HCT116 (cell line): Measurements from ENCODE around the gene NFAT5. TPM values are rescaled to one million over a fixed set of nuclear protein-coding genes. Genes with fewer than 3 reads are reported as not detected.

Experiments used
- ATAC-seq: fragments of 200-7000 bp; cut with Tn5 transposase; 2 replicates; pipeline ENCODE4 v1.9.1; 2020; ENCODE audit warnings: mild to moderate bottlenecking, moderate library complexity
- BruUV-seq: library from RNA; stranded (reverse); fragments of 400-500 nt; replicated peaks from 2 replicates; lab custom pipeline; 2021; lab: Mats Ljungman, UMichigan
- CTCF ChIA-PET: fragments of 300-600 bp; sonication (Branson Sonifier 250); formaldehyde crosslinking; loops from one replicate; lab custom pipeline; 2021; ENCODE audit warnings: antibody characterized with exemption; lab: Charles Lee
- POLR2A ChIA-PET: fragments of 300-600, 350-600 bp; sonication (Branson Sonifier 250); formaldehyde crosslinking; loops from one replicate; lab custom pipeline; 2021; ENCODE audit warnings: antibody characterized with exemption; lab: Charles Lee
- RAD21 ChIA-PET, 2 experiments: fragments of 300-600 bp; sonication (Branson Sonifier 250); formaldehyde crosslinking; loops; one replicate each; lab custom pipeline; 2023; ENCODE audit warnings: low total read pairs in 2 of 2; ENCODE audit not compliant: uncharacterized antibody in 2 of 2, unreplicated experiment in 2 of 2, low non-redundant PET in 1 of 2; lab: Charles Lee
- DNase-seq: peaks from one replicate; pipeline ENCODE4 v3.0.0-alpha.2; 2010; ENCODE audit warnings: low read depth, low spot score
- H2AFZ ChIP-seq: fragments of 200-600 bp; shearing (Covaris generic), sonication (generic); 2 replicates; pipeline ENCODE4 v1.6.1; 2017; ENCODE audit warnings: low read depth, mixed run types, mixed read lengths, antibody characterized with exemption, low read length; ENCODE audit not compliant: poor library complexity, severe bottlenecking
- H3K27ac ChIP-seq: 2 replicates; pipeline ENCODE4 v1.5.1; 2012; ENCODE audit warnings: low read depth, low read length
- H3K27me3 ChIP-seq: fragments of 200-600 bp; sonication (generic); 2 replicates; pipeline ENCODE4 v1.6.1; 2016; ENCODE audit warnings: mixed run types, low read length, mixed read lengths; ENCODE audit not compliant: insufficient read depth
- H3K36me3 ChIP-seq, 2 experiments: fragments of 200-500 bp in 1 of 2; fragments of 200-600 bp in 1 of 2; sonication (Bioruptor generic) in 1 of 2; sonication (generic) in 1 of 2; 2 replicates each; pipeline versions ENCODE4 v1.5.1 to v1.6.1; 2014 to 2016; ENCODE audit warnings: low read length in 2 of 2, inconsistent platforms in 1 of 2, mixed read lengths in 1 of 2, mixed run types in 1 of 2; ENCODE audit not compliant: insufficient read depth in 2 of 2, control insufficient read depth in 1 of 2
- H3K4me1 ChIP-seq, 2 experiments: fragments of 200-600 bp in 1 of 2; sonication (generic) in 1 of 2; 2 replicates each; pipeline versions ENCODE4 v1.5.1 to v1.6.1; 2012 to 2017; ENCODE audit warnings: low read length in 2 of 2, inconsistent platforms in 1 of 2, mild to moderate bottlenecking in 1 of 2, mixed read lengths in 1 of 2, mixed run types in 1 of 2, moderate library complexity in 1 of 2; ENCODE audit not compliant: insufficient read depth in 2 of 2, control insufficient read depth in 1 of 2
- H3K4me2 ChIP-seq: fragments of 200-600 bp; sonication (generic); 2 replicates; pipeline ENCODE4 v1.6.1; 2017; ENCODE audit warnings: mixed run types, low read length, mixed read lengths
- H3K4me3 ChIP-seq, 2 experiments: fragments of 200-600 bp in 1 of 2; sonication (generic) in 1 of 2; replicated peaks in 1 of 2; 2 replicates each; pipeline ENCODE4 v1.5.1; 2011 to 2016; ENCODE audit warnings: low read length in 2 of 2, control low read depth in 1 of 2, low read depth in 1 of 2, mild to moderate bottlenecking in 1 of 2, mixed read lengths in 1 of 2, mixed run types in 1 of 2
- H3K79me2 ChIP-seq: fragments of 200-600 bp; sonication (generic); 2 replicates; pipeline ENCODE4 v1.6.1; 2017; ENCODE audit warnings: mild to moderate bottlenecking, mixed run types, low read length, moderate library complexity, mixed read lengths; ENCODE audit not compliant: insufficient read depth
- H3K9ac ChIP-seq: fragments of 200-600 bp; sonication (generic); 2 replicates; pipeline ENCODE4 v1.6.1; 2016; ENCODE audit warnings: low read length, mixed read lengths
- H3K9me2 ChIP-seq: fragments of 200-600 bp; sonication (generic), shearing (Covaris generic); 2 replicates; pipeline ENCODE4 v1.6.1; 2017; ENCODE audit warnings: mixed run types, mild to moderate bottlenecking, moderate library complexity; ENCODE audit not compliant: insufficient read depth
- H3K9me3 ChIP-seq, 2 experiments: fragments of 200-500 bp in 1 of 2; fragments of 200-600 bp in 1 of 2; sonication (Bioruptor generic) in 1 of 2; sonication (generic) in 1 of 2; 2 replicates each; pipeline ENCODE4 v1.6.1; 2014 to 2017; ENCODE audit warnings: low read length in 2 of 2, mixed read lengths in 2 of 2, inconsistent platforms in 1 of 2, low read depth in 1 of 2, mild to moderate bottlenecking in 1 of 2, mixed run types in 1 of 2, moderate library complexity in 1 of 2; ENCODE audit not compliant: control insufficient read depth in 1 of 2, insufficient read depth in 1 of 2
- H4K20me1 ChIP-seq: fragments of 200-600 bp; sonication (generic), shearing (Covaris generic); 2 replicates; pipeline ENCODE4 v1.6.1; 2017; ENCODE audit warnings: mixed run types, mild to moderate bottlenecking, moderate library complexity; ENCODE audit not compliant: insufficient read depth
- CEBPB ChIP-seq: IDR thresholded peaks from 2 replicates; pipeline ENCODE4 v1.6.1; 2012; ENCODE audit warnings: low read depth
- EGR1 ChIP-seq: IDR thresholded peaks from 2 replicates; pipeline ENCODE4 v1.6.1; 2012; ENCODE audit warnings: low read depth
- ELF1 ChIP-seq: IDR thresholded peaks from 2 replicates; pipeline ENCODE4 v1.6.1; 2012; ENCODE audit warnings: low read depth, borderline replicate concordance
- EZH2 ChIP-seq: fragments of 200-600 bp; sonication (generic); IDR thresholded peaks from 2 replicates; pipeline ENCODE4 v1.6.1; 2017; ENCODE audit warnings: antibody characterized with exemption, mixed run types
- EZH2phosphoT487 ChIP-seq: fragments of 200-600 bp; IDR thresholded peaks from 2 replicates; pipeline ENCODE4 v1.6.1; 2018; ENCODE audit warnings: antibody characterized with exemption, borderline replicate concordance
- FOSL1 ChIP-seq: IDR thresholded peaks from 2 replicates; pipeline ENCODE4 v1.6.1; 2012; ENCODE audit warnings: low read depth
- JUND ChIP-seq: IDR thresholded peaks from 2 replicates; pipeline ENCODE4 v1.6.1; 2012
- POLR2A ChIP-seq: IDR thresholded peaks from 2 replicates; pipeline ENCODE4 v1.7.0; 2011; ENCODE audit warnings: borderline replicate concordance; ENCODE audit not compliant: insufficient read depth, insufficient read length; ENCODE audit errors: extremely low read depth
- POLR2AphosphoS5 ChIP-seq: IDR thresholded peaks from 2 replicates; pipeline ENCODE4 v1.6.1; 2011; ENCODE audit warnings: mild to moderate bottlenecking, low read depth, low read length, moderate library complexity
- SIN3A ChIP-seq: IDR thresholded peaks from 2 replicates; pipeline ENCODE4 v1.6.1; 2012; ENCODE audit warnings: low read depth
- SP1 ChIP-seq: IDR thresholded peaks from 2 replicates; pipeline ENCODE4 v1.6.1; 2012; ENCODE audit warnings: low read depth
- SRF ChIP-seq: IDR thresholded peaks from 2 replicates; pipeline ENCODE4 v1.6.1; 2012; ENCODE audit warnings: low read depth
- YY1 ChIP-seq: IDR thresholded peaks from 2 replicates; pipeline ENCODE4 v1.6.1; 2011; ENCODE audit warnings: low read length, low read depth, moderate library complexity, mild to moderate bottlenecking; ENCODE audit not compliant: insufficient replicate concordance; ENCODE audit errors: extremely low read depth
- ZFX ChIP-seq: fragments of 450-650 bp; IDR thresholded peaks from 2 replicates; pipeline ENCODE4 v1.6.1; 2017
- ZNF274 ChIP-seq: fragments of 200-500 bp; sonication (Bioruptor generic); IDR thresholded peaks from 2 replicates; pipeline ENCODE4 v1.6.1; 2014; ENCODE audit warnings: mild to moderate bottlenecking, low read depth, low read length, inconsistent platforms
- intact Hi-C: fragments of 100-400 bp; cut with micrococcal nuclease; formaldehyde crosslinking; loops from 2 replicates; pipeline ENCODE4 v1.10.0; 2022
- total RNA-seq: library from RNA; stranded (reverse); gene quantifications from one replicate; pipeline ENCODE4 v1.2.1, GENCODE V29; 2021; ENCODE audit not compliant: unreplicated experiment
- TF ChIP-seq, protein P1 (sequence below): IDR thresholded peaks from 2 replicates; pipeline ENCODE4 v1.6.1; 2011; ENCODE audit warnings: mild to moderate bottlenecking, low read length, moderate library complexity; ENCODE audit not compliant: insufficient replicate concordance; ENCODE audit errors: extremely low read depth
- TF ChIP-seq, protein P2 (sequence below): IDR thresholded peaks from 2 replicates; pipeline ENCODE4 v1.6.1; 2012
- TF ChIP-seq, protein P3 (sequence below): IDR thresholded peaks from 2 replicates; pipeline ENCODE4 v1.6.1; 2012; ENCODE audit warnings: low read depth
- TF ChIP-seq, protein P4 (sequence below): IDR thresholded peaks from 2 replicates; pipeline ENCODE4 v1.6.1; 2012
- TF ChIP-seq, protein P5 (sequence below), 3 experiments: fragments of 200-600 bp in 1 of 3; sonication (generic) in 1 of 3; IDR thresholded peaks in 2 of 3; conservative IDR thresholded peaks in 1 of 3; 2 replicates each; pipeline ENCODE4 v1.5.1; 2012 to 2017; ENCODE audit warnings: low read depth in 2 of 3, low read length in 2 of 3, antibody characterized with exemption in 1 of 3, borderline replicate concordance in 1 of 3, control low read depth in 1 of 3, mild to moderate bottlenecking in 1 of 3, mixed read lengths in 1 of 3, mixed run types in 1 of 3, moderate library complexity in 1 of 3; ENCODE audit not compliant: insufficient read depth in 1 of 3

The NFAT5 gene
- total RNA-seq, 1 experiment from 2014 or later = 67.4 TPM

DNA sequence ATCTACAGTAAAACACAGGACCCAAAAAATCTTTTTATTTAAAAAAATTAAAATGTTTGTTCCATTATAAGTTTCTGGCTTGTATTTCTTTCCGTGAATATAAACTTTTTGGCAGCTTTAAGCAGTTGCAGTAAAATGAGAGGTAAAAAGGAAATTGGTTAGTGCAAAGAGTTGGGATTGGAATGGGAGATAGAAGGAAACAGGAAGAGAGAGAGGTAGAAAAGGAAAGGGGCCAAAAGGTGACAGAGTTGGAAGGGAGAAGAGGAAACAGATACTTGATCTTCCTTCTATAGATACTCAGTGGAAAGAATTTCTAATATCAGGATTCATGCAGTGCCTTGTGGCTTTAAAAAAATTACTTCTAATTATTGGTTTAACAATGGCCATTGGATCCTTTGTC, 97.1 kb downstream of the NFAT5 start (continued):
- no peak for TF ChIP-seq JUND
- no peak for TF ChIP-seq ELF1
- TF ChIP-seq ZFX = no peak

DNA sequence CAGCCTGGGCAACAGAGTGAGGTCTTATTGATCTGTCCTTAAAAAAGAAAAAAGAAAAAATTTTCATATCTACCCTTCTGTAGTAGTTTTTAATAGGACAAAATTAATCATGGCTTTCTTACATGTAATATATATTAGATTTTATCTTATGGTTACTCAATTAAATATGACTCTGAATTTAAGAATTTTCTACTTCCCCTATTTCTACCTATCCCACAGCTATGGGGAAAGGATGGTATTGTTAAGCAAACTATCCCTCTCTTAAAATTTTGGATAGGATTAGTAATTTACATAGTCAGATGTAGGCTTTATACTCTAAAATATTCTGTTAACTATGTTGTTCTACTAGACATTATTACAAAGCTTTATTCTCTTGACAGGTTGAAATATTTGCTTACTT, 98.1 kb downstream of the NFAT5 start:
- no TSS peak for BruUV-seq
- DNase-seq (no peak), ATAC-seq (no peak)
- intact Hi-C loops = no loop called here
- Histone ChIP-seq H3K9me3 (no peaks in the 10 kb centered on the region), H3K9me2 (no peaks in the 10 kb centered on the region), H3K4me1 (no peaks in the 10 kb centered on the region), H3K27ac (no peak overlapping the region), H3K4me3 (no peak overlapping the region), H2AFZ (no peak overlapping the region), H3K27me3 (no peaks in the 10 kb centered on the region), H3K79me2 (peaks cover 48% of the 10 kb centered on the region), H3K36me3 (peaks cover 43 to 46% of the 10 kb centered on the region in 2 experiments), H4K20me1 (no peaks in the 10 kb centered on the region), H3K9ac (no peak overlapping the region), H3K4me2 (no peak overlapping the region)
- CTCF ChIA-PET = no interaction called here
- POLR2A ChIA-PET = no interaction called here
- RAD21 ChIA-PET = no interaction called here
- TF ChIP-seq SIN3A (no peak), ZFX (no peak), EGR1 (no peak), POLR2AphosphoS5 (no peak), EZH2phosphoT487 (no peak), POLR2A (no peak), ELF1 (no peak), SP1 (no peak), EZH2 (no peak), FOSL1 (no peak), ZNF274 (no peak), JUND (no peak), SRF (no peak), CEBPB (no peak), YY1 (no peak)
- TF ChIP-seq, protein P1, sequence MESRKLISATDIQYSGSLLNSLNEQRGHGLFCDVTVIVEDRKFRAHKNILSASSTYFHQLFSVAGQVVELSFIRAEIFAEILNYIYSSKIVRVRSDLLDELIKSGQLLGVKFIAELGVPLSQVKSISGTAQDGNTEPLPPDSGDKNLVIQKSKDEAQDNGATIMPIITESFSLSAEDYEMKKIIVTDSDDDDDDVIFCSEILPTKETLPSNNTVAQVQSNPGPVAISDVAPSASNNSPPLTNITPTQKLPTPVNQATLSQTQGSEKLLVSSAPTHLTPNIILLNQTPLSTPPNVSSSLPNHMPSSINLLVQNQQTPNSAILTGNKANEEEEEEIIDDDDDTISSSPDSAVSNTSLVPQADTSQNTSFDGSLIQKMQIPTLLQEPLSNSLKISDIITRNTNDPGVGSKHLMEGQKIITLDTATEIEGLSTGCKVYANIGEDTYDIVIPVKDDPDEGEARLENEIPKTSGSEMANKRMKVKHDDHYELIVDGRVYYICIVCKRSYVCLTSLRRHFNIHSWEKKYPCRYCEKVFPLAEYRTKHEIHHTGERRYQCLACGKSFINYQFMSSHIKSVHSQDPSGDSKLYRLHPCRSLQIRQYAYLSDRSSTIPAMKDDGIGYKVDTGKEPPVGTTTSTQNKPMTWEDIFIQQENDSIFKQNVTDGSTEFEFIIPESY = no peak
- TF ChIP-seq, protein P2, sequence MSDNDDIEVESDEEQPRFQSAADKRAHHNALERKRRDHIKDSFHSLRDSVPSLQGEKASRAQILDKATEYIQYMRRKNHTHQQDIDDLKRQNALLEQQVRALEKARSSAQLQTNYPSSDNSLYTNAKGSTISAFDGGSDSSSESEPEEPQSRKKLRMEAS = no peak
- TF ChIP-seq, protein P3, sequence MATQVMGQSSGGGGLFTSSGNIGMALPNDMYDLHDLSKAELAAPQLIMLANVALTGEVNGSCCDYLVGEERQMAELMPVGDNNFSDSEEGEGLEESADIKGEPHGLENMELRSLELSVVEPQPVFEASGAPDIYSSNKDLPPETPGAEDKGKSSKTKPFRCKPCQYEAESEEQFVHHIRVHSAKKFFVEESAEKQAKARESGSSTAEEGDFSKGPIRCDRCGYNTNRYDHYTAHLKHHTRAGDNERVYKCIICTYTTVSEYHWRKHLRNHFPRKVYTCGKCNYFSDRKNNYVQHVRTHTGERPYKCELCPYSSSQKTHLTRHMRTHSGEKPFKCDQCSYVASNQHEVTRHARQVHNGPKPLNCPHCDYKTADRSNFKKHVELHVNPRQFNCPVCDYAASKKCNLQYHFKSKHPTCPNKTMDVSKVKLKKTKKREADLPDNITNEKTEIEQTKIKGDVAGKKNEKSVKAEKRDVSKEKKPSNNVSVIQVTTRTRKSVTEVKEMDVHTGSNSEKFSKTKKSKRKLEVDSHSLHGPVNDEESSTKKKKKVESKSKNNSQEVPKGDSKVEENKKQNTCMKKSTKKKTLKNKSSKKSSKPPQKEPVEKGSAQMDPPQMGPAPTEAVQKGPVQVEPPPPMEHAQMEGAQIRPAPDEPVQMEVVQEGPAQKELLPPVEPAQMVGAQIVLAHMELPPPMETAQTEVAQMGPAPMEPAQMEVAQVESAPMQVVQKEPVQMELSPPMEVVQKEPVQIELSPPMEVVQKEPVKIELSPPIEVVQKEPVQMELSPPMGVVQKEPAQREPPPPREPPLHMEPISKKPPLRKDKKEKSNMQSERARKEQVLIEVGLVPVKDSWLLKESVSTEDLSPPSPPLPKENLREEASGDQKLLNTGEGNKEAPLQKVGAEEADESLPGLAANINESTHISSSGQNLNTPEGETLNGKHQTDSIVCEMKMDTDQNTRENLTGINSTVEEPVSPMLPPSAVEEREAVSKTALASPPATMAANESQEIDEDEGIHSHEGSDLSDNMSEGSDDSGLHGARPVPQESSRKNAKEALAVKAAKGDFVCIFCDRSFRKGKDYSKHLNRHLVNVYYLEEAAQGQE = no peak
- TF ChIP-seq, protein P4, sequence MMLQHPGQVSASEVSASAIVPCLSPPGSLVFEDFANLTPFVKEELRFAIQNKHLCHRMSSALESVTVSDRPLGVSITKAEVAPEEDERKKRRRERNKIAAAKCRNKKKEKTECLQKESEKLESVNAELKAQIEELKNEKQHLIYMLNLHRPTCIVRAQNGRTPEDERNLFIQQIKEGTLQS = no peak
- TF ChIP-seq, protein P5, sequence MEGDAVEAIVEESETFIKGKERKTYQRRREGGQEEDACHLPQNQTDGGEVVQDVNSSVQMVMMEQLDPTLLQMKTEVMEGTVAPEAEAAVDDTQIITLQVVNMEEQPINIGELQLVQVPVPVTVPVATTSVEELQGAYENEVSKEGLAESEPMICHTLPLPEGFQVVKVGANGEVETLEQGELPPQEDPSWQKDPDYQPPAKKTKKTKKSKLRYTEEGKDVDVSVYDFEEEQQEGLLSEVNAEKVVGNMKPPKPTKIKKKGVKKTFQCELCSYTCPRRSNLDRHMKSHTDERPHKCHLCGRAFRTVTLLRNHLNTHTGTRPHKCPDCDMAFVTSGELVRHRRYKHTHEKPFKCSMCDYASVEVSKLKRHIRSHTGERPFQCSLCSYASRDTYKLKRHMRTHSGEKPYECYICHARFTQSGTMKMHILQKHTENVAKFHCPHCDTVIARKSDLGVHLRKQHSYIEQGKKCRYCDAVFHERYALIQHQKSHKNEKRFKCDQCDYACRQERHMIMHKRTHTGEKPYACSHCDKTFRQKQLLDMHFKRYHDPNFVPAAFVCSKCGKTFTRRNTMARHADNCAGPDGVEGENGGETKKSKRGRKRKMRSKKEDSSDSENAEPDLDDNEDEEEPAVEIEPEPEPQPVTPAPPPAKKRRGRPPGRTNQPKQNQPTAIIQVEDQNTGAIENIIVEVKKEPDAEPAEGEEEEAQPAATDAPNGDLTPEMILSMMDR (IDR thresholded peaks at IDR 0.05 in 2 of 3, conservative IDR thresholded peaks at IDR 0.05 in 1 of 3; ENCODE audit: borderline replicate concordance in 1 of 3, insufficient read depth in 1 of 3, low read depth in 2 of 3, low read length in 2 of 3) = no peak
- TF ChIP-seq, all 23 proteins: peak for 0
